GM12872 (cell line): Measurements from ENCODE around the gene G6PC2.

Experiments used
- CTCF ChIP-seq: IDR thresholded peaks from 3 replicates; pipeline ENCODE4 v1.5.1; 2011; ENCODE audit warnings: low read depth, mild to moderate bottlenecking, low read length, moderate library complexity; ENCODE audit not compliant: insufficient read depth

The G6PC2 gene

GRCh38 chr2:168929031-168929430, 27.9 kb downstream of the G6PC2 start:
- TF ChIP-seq CTCF: no peak

- TF ChIP-seq CTCF: no peak
These were observed 29.2 kb downstream of the G6PC2 start for GRCh38 chr2:168930242-168930641.

- no peak for TF ChIP-seq CTCF
These were observed 33.7 kb downstream of the G6PC2 start for GRCh38 chr2:168934826-168935225.

- TF ChIP-seq CTCF: no peak
These were observed 34.9 kb downstream of the G6PC2 start for GRCh38 chr2:168935810-168936581.

GRCh38 chr2:168939061-168939460, 38.0 kb downstream of the G6PC2 start:
- no peak for TF ChIP-seq CTCF

GRCh38 chr2:168939918-168940317, 38.8 kb downstream of the G6PC2 start:
- TF ChIP-seq CTCF: no peak

- TF ChIP-seq CTCF: no peak
These were observed 40.2 kb downstream of the G6PC2 start for GRCh38 chr2:168941297-168941696.
